Nephron progenitor cell (in vitro differentiated cells): Measurements from ENCODE around the gene SERPINB5.

Experiments used
- DNase-seq: peaks from one replicate; pipeline ENCODE4 v3.0.0; 2021
- H3K27ac Mint-ChIP-seq: 2 replicates; pipeline ENCODE4 v1.8.0; 2021; ENCODE audit warnings: mild to moderate bottlenecking, moderate library complexity, mixed read lengths
- H3K27me3 Mint-ChIP-seq: 2 replicates; pipeline ENCODE4 v1.8.0; 2021; ENCODE audit warnings: mild to moderate bottlenecking, low read depth, mixed read lengths; ENCODE audit not compliant: poor library complexity
- H3K36me3 Mint-ChIP-seq: 2 replicates; pipeline ENCODE4 v1.8.0; 2021; ENCODE audit warnings: low read depth, mixed read lengths
- H3K4me1 Mint-ChIP-seq: 2 replicates; pipeline ENCODE4 v1.8.0; 2021; ENCODE audit warnings: mixed read lengths
- H3K4me3 Mint-ChIP-seq: 2 replicates; pipeline ENCODE4 v1.8.0; 2021; ENCODE audit warnings: mild to moderate bottlenecking, moderate library complexity, mixed read lengths
- H3K9me3 Mint-ChIP-seq: 2 replicates; pipeline ENCODE4 v1.8.0; 2021; ENCODE audit warnings: mild to moderate bottlenecking, moderate library complexity, mixed read lengths
- CTCF ChIP-seq: fragments of 200-600 bp; sonication (generic); IDR thresholded peaks from 2 replicates; pipeline ENCODE4 v1.5.0; 2021; ENCODE audit warnings: antibody characterized with exemption

Gene SERPINB5

GRCh38 chr18:63439334-63439733, 37.4 kb upstream of the SERPINB5 start:
- Mint-ChIP-seq H3K4me3 (no peak overlapping the region), H3K9me3 (no peaks in the 10 kb centered on the region), H3K27me3 (peaks cover 16% of the 10 kb centered on the region), H3K27ac (no peak overlapping the region), H3K4me1 (peaks cover 27% of the 10 kb centered on the region), H3K36me3 (no peaks in the 10 kb centered on the region)
- peak; percentile 50 for DNase-seq
- TF ChIP-seq CTCF: peak; percentile 87

- Mint-ChIP-seq H3K36me3 (no peaks in the 10 kb centered on the region), H3K4me3 (no peak overlapping the region), H3K27ac (no peak overlapping the region), H3K27me3 (peaks cover 10% of the 10 kb centered on the region), H3K9me3 (no peaks in the 10 kb centered on the region), H3K4me1 (peaks cover 27% of the 10 kb centered on the region)
- TF ChIP-seq CTCF: no peak
- DNase-seq: peak; percentile 40
Measured at GRCh38 chr18:63440219-63440618, 36.5 kb upstream of the SERPINB5 start.

- Mint-ChIP-seq H3K27me3 (peaks cover 10% of the 10 kb centered on the region), H3K4me1 (peaks cover 27% of the 10 kb centered on the region), H3K27ac (no peak overlapping the region), H3K9me3 (no peaks in the 10 kb centered on the region), H3K36me3 (no peaks in the 10 kb centered on the region), H3K4me3 (no peak overlapping the region)
- no peak for TF ChIP-seq CTCF
- DNase-seq: no peak
Measured at GRCh38 chr18:63440881-63441280, 35.9 kb upstream of the SERPINB5 start.

- Mint-ChIP-seq H3K9me3 (no peaks in the 10 kb centered on the region), H3K4me3 (no peak overlapping the region), H3K36me3 (no peaks in the 10 kb centered on the region), H3K27me3 (peaks cover 5% of the 10 kb centered on the region), H3K4me1 (peaks cover 27% of the 10 kb centered on the region), H3K27ac (no peak overlapping the region)
- no peak for TF ChIP-seq CTCF
- no peak for DNase-seq
Measured at GRCh38 chr18:63443829-63444228, 32.9 kb upstream of the SERPINB5 start.

- no peak for DNase-seq
- Mint-ChIP-seq H3K36me3 (no peaks in the 10 kb centered on the region), H3K4me3 (no peak overlapping the region), H3K4me1 (peaks cover 21% of the 10 kb centered on the region), H3K9me3 (no peaks in the 10 kb centered on the region), H3K27me3 (peaks cover 5% of the 10 kb centered on the region), H3K27ac (no peak overlapping the region)
- TF ChIP-seq CTCF: no peak
Measured at GRCh38 chr18:63444580-63444979, 32.2 kb upstream of the SERPINB5 start.

GRCh38 chr18:63445037-63445436, 31.7 kb upstream of the SERPINB5 start:
- H3K4me1 Mint-ChIP-seq: peaks cover 16% of the 10 kb centered on the region
- DNase-seq: no peak
- peaks cover 5% of the 10 kb centered on the region for H3K27me3 Mint-ChIP-seq
- no peaks in the 10 kb centered on the region for H3K9me3 Mint-ChIP-seq
- no peak for TF ChIP-seq CTCF
- H3K4me3 Mint-ChIP-seq: no peak overlapping the region
- H3K36me3 Mint-ChIP-seq: no peaks in the 10 kb centered on the region
- H3K27ac Mint-ChIP-seq: no peak overlapping the region
